Measurements from ENCODE around the gene ACOT7.

DNA sequence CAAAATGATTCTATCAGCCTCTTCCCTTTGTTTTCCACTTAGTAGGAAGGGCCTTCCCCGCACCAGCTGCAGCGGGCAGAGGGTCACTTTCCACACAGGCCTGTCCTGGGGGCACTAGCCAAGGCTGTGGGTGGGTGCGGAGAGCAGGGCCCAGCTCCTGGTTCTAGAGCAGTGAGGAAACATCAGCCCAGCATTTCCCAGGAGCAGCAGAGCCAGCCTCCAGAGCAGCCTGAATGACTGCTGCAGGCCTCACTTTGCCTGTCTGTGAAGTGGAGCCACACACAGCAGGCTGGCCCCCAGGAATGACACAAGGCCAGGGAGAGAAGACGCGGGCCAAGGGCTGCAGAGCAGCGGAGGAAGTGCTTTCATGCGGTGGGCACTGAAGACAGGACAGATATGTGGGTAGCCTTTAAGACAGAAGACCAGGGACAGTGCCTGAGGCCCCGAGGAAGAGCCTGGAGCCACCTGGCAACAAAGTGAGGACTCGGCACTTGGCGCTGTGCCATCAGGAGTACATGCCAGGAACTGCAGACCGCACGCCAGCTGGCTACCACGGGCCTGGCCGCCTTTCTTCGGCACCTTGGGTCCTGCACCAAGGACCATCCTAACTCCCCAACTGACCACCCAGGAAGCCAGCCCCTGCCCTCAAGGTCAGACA lies 42.0 kb downstream of the ACOT7 start:
- TF ChIP-seq EZH2 (IDR thresholded peaks at IDR 0.05; ENCODE audit: low read length, unreplicated experiment) = no peak
- TF ChIP-seq, protein P1, sequence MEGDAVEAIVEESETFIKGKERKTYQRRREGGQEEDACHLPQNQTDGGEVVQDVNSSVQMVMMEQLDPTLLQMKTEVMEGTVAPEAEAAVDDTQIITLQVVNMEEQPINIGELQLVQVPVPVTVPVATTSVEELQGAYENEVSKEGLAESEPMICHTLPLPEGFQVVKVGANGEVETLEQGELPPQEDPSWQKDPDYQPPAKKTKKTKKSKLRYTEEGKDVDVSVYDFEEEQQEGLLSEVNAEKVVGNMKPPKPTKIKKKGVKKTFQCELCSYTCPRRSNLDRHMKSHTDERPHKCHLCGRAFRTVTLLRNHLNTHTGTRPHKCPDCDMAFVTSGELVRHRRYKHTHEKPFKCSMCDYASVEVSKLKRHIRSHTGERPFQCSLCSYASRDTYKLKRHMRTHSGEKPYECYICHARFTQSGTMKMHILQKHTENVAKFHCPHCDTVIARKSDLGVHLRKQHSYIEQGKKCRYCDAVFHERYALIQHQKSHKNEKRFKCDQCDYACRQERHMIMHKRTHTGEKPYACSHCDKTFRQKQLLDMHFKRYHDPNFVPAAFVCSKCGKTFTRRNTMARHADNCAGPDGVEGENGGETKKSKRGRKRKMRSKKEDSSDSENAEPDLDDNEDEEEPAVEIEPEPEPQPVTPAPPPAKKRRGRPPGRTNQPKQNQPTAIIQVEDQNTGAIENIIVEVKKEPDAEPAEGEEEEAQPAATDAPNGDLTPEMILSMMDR (conservative IDR thresholded peaks at IDR 0.05; ENCODE audit: low read depth, low read length) = no peak

Measured in PC-3 (cell line).